ENCODE data around the gene ALPL. TPM values are rescaled to one million over a fixed set of nuclear protein-coding genes. Genes with fewer than 3 reads are reported as not detected.

Gene ALPL
- total and polyA plus RNA-seq, 9 of the 15 experiments (the other 6 are each of a cell fraction or from before 2014, with no cell fraction given): 0.04 to 0.38 (median 0.18) TPM; not detected in 4

GRCh38 chr1:21568006-21568746 is 59.0 kb downstream of the ALPL start:
- H3K27me3 ChIP-seq (ENCODE audit: control insufficient read depth in 2 of 2, insufficient read depth in 2 of 2, low read length in 2 of 2): peaks cover 0 to 16% of the 10 kb centered on the region in 2 experiments; a peak in 3 of 5 replicates
- intact Hi-C loops (cut with micrococcal nuclease): no loop called here
- no peaks in the 10 kb centered on the region for H3K79me2 ChIP-seq (ENCODE audit: control insufficient read depth, insufficient read depth, low read length)
- BruUV-seq (replicated peaks): no TSS peak
- H3K4me2 ChIP-seq (ENCODE audit: insufficient read depth, low read length): no peak overlapping the region
- H3K4me1 ChIP-seq (replicated peaks in 1 of 2; ENCODE audit: control insufficient read depth in 2 of 2, insufficient read depth in 2 of 2, low read length in 2 of 2): peaks cover 0 to 22% of the 10 kb centered on the region in 2 experiments; a peak in 1 of 5 replicates
- H4K20me1 ChIP-seq (replicated peaks; ENCODE audit: control insufficient read depth, insufficient read depth, low read length): peaks cover 4% of the 10 kb centered on the region
- TF ChIP-seq CTBP1 (IDR thresholded peaks at IDR 0.05; ENCODE audit: borderline replicate concordance): 0 out of 2 replicates have a peak, but pooled peaks have one; percentile 17
- TF ChIP-seq ZNF184 (CRISPR knock-in tag; IDR thresholded peaks at IDR 0.05): no peak
- TF ChIP-seq POLR2AphosphoS2 (IDR thresholded peaks at IDR 0.05; ENCODE audit: low read length): no peak
- TF ChIP-seq FOSL1 (tag; conservative IDR thresholded peaks at IDR 0.05): 0 out of 2 replicates have a peak, but pooled peaks have one; percentile 29
- TF ChIP-seq ZNF263 (CRISPR knock-in tag; IDR thresholded peaks at IDR 0.05; ENCODE audit: borderline replicate concordance): peak; percentile 69; the same call in 1 of the 2 replicates
- no peaks in the 10 kb centered on the region for H3K36me3 ChIP-seq (ENCODE audit: control insufficient read depth, insufficient read depth, low read length)
- ATAC-seq (no peak; the same call in 2 of the 3 replicates), DNase-seq (ENCODE audit: extremely low read depth in 1 of 4, low spot score in 3 of 4) (no peak), FAIRE-seq (no peak)
- 0 out of 4 replicates have a peak overlapping the region, but pooled peaks of 1 of the 2 experiments have one; percentile 1 for H3K9ac ChIP-seq (ENCODE audit: insufficient read depth in 1 of 2, low read depth in 2 of 2, low read length in 2 of 2)
- H3K9me3 ChIP-seq (replicated peaks; ENCODE audit: control insufficient read depth, insufficient read depth, low read depth, low read length): no peaks in the 10 kb centered on the region
- CTCF ChIA-PET (ENCODE audit: low intra/inter-chr PET ratio): no interaction called here
- H3K4me3 ChIP-seq: no peak overlapping the region
- H3K9me1 ChIP-seq (ENCODE audit: control insufficient read depth, insufficient read depth, low read length): no peaks in the 10 kb centered on the region
- in situ Hi-C loops (cut with MboI): no loop called here
- 23% methylated on average over 15 of the region's 15 CpGs for WGBS (ENCODE audit: insufficient coverage, low coverage, missing lambda C conversion rate)
- POLR2A ChIA-PET: interaction anchor here (0.9 to 1.4 kb wide), 2 partner anchors 20 kb away, joined by 3 read pairs; no protein-coding TSS in a partner anchor
- no peak overlapping the region for H3K27ac ChIP-seq (ENCODE audit: extremely low read depth, low read depth, low read length)
- no peak overlapping the region for H2AFZ ChIP-seq (ENCODE audit: low read depth, low read length)
